Effector memory CD4-positive, alpha-beta T cell (primary cell): ENCODE data around the gene CNGB1.
"Not testable (repeated sequence)": the region's sequence is repeated elsewhere in the genome, so short reads cannot be mapped to it uniquely, and the experiment has no call there.

ENCODE experiments used
- DNase-seq, 3 donors: peaks; one replicate each; pipeline ENCODE4 v3.0.0-alpha.2; 2020
- H3K27ac ChIP-seq: 2 replicates; pipeline ENCODE4 v1.7.0; 2013; ENCODE audit warnings: mild to moderate bottlenecking, low read length, moderate library complexity; ENCODE audit not compliant: insufficient read depth, poor library complexity, severe bottlenecking
- H3K27me3 ChIP-seq: replicated peaks from 2 replicates; pipeline ENCODE4 v1.7.0; 2013; ENCODE audit warnings: mild to moderate bottlenecking, low read length; ENCODE audit not compliant: insufficient read depth, control insufficient read depth, poor library complexity, severe bottlenecking
- H3K36me3 ChIP-seq: 2 replicates; pipeline ENCODE4 v1.7.0; 2013; ENCODE audit warnings: mild to moderate bottlenecking, low read length, moderate library complexity; ENCODE audit not compliant: control insufficient read depth, insufficient read depth
- H3K4me1 ChIP-seq: 2 replicates; pipeline ENCODE4 v1.7.0; 2013; ENCODE audit warnings: low read length, mild to moderate bottlenecking; ENCODE audit not compliant: control insufficient read depth, insufficient read depth, poor library complexity, severe bottlenecking
- H3K4me3 ChIP-seq: 2 replicates; pipeline ENCODE4 v1.7.0; 2013; ENCODE audit warnings: low read length, low read depth, mild to moderate bottlenecking; ENCODE audit not compliant: insufficient read depth, poor library complexity, severe bottlenecking
- H3K9me3 ChIP-seq: 2 replicates; pipeline ENCODE4 v1.7.0; 2013; ENCODE audit warnings: mild to moderate bottlenecking, low read length, moderate library complexity; ENCODE audit not compliant: control insufficient read depth

Gene CNGB1

DNA sequence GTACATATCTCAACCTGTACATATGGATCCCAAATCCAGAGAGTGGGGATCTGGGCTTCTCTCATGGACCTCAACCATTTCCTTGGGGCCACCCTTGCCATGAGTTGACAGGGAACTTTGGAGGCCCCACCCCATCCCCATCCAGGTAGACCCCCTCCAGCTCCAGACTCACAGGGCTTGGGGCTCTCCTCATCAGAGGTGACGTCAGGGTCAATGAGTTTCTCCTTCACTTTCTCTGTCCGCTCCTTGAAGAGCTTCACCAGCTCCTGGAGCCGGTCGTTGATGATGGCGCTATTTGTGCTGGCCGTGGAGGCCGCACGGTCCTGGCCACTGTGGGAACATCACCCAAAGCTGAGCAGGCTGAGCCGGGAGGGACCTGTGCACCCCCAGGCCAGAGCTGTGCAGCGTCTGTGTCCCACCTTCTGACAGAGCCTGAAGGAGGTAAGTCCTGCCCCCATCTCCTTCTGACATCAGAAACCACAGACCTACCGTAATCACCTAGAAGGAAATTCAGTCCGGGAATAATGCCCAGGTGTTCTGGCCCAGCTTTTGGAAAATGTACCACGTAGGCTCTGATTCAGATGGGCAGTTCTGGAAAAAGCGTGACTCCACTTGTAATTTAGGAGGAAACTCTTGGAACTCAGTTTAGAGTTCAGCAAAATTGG lies 50.6 kb downstream of the CNGB1 start:
- Histone ChIP-seq H3K27me3 (no peaks in the 10 kb centered on the region), H3K9me3 (no peaks in the 10 kb centered on the region), H3K27ac (no peak overlapping the region)

DNA sequence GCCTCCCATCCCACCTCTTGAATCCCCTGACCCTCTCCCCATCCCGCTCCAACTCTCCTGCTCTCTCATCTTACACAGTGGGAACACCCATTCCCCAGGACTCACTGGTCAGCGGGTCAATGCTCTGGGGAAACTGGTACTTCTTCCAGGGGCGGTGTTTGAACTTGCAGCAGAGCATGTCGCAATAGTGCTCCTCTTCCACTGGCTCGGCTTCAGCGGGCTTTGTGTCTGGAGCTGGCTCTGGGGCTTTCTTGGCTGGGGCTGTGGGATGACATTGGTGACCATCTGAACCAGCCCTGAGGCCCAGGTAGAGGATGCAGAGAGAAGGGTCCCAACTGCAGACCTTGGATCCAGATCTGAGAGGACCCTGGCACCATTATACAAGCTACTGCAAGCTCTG lies 51.9 kb downstream of the CNGB1 start:
- no peaks in the 10 kb centered on the region for H3K36me3 ChIP-seq
- no peaks in the 10 kb centered on the region for H3K9me3 ChIP-seq
- H3K4me3 ChIP-seq: no peak overlapping the region
- H3K4me1 ChIP-seq: no peaks in the 10 kb centered on the region
- no peak overlapping the region for H3K27ac ChIP-seq
- DNase-seq: no peak
- H3K27me3 ChIP-seq: no peaks in the 10 kb centered on the region

More for the DNA sequence above, 50.6 kb downstream of the CNGB1 start:
- no peaks in the 10 kb centered on the region for H3K4me1 ChIP-seq
- no peak overlapping the region for H3K4me3 ChIP-seq
- no peak for DNase-seq
- no peaks in the 10 kb centered on the region for H3K36me3 ChIP-seq

- Histone ChIP-seq H3K4me3 (no peak overlapping the region), H3K36me3 (no peaks in the 10 kb centered on the region), H3K4me1 (no peaks in the 10 kb centered on the region), H3K9me3 (no peaks in the 10 kb centered on the region), H3K27ac (no peak overlapping the region), H3K27me3 (no peaks in the 10 kb centered on the region)
- no peak for DNase-seq
Observed at GRCh38 chr16:57918444-57918843, 52.5 kb downstream of the CNGB1 start.

DNA sequence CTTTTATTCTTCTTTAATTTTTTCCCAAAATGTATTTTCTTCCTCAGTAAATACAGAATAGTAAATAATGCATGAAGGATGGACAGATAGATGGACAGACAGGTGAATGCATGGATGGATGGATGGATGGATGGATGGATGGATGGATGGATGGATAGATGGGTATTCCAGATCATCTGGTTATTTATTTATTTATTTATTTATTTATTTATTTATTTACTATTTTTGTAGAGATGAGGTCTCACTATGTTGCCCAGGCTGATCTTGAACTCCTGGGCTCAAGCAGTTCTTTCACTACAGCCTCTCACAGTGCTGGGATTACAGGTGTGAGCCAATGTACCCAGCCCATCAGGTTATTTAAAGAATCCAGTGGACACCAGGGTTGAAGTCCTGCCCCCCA lies 53.0 kb downstream of the CNGB1 start:
- H3K27ac ChIP-seq, DNase-seq, H3K4me3 ChIP-seq, H3K4me1 ChIP-seq, H3K36me3 ChIP-seq, H3K27me3 ChIP-seq, H3K9me3 ChIP-seq: not testable (repeated sequence)

GRCh38 chr16:57917489-57917888 lies 53.4 kb downstream of the CNGB1 start:
- H3K4me3 ChIP-seq, H3K27me3 ChIP-seq, H3K9me3 ChIP-seq, H3K36me3 ChIP-seq, H3K27ac ChIP-seq, H3K4me1 ChIP-seq, DNase-seq: not testable (repeated sequence)

GRCh38 chr16:57916735-57917438 lies 54.0 kb downstream of the CNGB1 start:
- H3K27ac ChIP-seq: no peak overlapping the region
- no peaks in the 10 kb centered on the region for H3K36me3 ChIP-seq
- no peak overlapping the region for H3K4me3 ChIP-seq
- no peaks in the 10 kb centered on the region for H3K27me3 ChIP-seq
- no peaks in the 10 kb centered on the region for H3K4me1 ChIP-seq
- no peaks in the 10 kb centered on the region for H3K9me3 ChIP-seq
- DNase-seq: no peak

DNA sequence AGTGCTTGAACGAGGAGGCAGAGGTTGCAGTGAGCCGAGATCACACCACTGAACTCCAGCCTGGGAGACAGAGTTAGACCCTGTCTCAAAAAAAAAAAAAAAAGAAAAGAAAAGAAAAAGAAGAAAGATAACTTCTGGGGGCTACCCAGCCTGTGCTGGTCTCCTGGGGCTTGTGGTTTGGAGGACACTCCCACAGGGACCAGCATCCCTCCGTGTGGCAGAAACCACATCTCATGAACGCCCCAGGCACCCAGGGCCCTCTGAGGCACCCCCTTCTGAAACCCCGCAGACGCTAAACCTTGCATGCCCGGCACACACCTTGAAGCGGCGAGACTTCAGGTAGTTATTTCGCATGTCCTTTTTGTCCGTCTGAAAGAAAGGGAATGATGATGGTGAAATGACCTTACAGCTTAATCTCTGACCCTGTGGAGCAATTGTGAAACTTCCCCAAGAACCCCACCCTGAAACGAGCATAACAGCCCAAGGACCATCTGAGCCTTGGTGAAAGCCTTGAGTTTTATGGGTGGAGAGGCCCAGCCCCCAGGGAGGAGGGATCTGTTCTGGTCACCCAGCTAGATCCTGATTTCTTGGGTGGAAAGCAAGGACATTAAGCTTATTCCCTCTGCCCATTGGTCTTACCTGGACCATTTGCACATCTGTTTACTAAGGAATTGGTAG lies 55.0 kb downstream of the CNGB1 start:
- Histone ChIP-seq H3K36me3 (no peaks in the 10 kb centered on the region), H3K27ac (no peak overlapping the region), H3K4me1 (no peaks in the 10 kb centered on the region), H3K4me3 (no peak overlapping the region), H3K9me3 (no peaks in the 10 kb centered on the region), H3K27me3 (no peaks in the 10 kb centered on the region)
- DNase-seq: no peak

DNA sequence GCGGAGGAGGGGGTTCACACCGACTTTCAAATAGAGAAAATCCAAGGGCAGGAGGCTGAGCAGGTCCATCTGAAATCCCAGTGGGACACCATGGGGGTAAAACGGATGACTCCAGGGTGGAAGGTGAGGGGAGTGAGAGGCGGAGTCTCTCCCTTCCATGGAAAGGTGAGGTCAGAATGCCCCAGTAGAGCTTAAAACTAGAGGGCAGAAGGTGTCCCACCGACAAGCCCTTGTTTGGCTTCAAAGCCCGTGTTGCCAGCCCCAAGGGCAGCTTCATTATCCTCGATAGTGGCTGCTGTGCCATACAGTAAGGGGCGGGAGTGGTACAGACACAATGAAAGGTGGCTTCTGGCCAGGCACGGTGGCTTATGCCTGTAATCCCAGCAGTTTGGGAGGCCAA lies 55.7 kb downstream of the CNGB1 start:
- H3K27me3 ChIP-seq: no peaks in the 10 kb centered on the region
- no peak overlapping the region for H3K4me3 ChIP-seq
- no peaks in the 10 kb centered on the region for H3K36me3 ChIP-seq
- no peaks in the 10 kb centered on the region for H3K4me1 ChIP-seq
- no peaks in the 10 kb centered on the region for H3K9me3 ChIP-seq
- H3K27ac ChIP-seq: no peak overlapping the region
- DNase-seq: no peak

DNA sequence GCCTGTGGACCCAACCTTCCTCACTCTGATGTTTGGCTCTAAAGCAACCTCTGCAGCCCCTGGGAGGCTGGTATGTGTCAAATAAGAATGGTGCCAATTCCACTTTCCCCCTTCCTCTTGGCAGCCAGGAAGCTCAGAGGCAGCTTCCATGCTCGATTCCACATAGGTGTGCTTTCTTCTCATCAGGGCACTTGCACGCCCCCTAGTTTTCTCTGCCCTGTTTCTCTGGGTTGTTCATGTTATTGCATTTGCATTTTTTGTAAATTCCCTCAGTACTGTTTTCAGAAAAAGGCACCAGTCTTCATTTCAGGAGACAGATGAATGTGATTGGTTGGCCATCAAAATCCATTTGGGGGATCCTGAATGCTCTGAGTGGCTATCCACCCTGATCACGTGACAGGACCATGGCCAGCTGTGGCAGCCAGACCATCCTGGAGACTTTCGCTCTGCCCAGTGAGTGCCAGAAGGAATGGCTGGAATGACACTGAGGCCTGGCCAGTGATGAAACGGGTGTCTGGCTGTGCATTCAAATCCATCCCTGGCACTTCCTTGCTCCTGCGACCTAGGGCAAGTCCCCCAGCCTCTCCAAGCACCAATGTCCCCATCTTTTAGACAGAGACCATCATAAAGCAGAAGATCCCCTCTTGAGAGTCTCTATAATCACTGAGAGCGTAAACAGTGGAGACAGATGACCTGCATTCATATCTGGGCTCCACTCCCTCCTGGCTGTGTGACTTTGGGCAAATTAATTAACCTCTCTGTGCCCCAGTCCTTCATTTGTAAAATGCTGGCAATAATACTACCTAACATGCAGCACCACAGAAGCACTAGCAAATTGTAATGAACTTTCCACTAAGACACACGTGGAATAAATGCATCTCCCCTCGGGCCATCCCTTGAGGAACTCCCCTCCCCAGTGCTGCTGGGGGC lies 56.4 kb downstream of the CNGB1 start:
- H3K4me3 ChIP-seq: no peak overlapping the region
- no peaks in the 10 kb centered on the region for H3K9me3 ChIP-seq
- H3K36me3 ChIP-seq: no peaks in the 10 kb centered on the region
- H3K27me3 ChIP-seq: no peaks in the 10 kb centered on the region
- H3K27ac ChIP-seq: no peak overlapping the region
- H3K4me1 ChIP-seq: no peaks in the 10 kb centered on the region
- no peak for DNase-seq
